ENCODE data around the gene KLF16. TPM values are rescaled to one million over a fixed set of nuclear protein-coding genes. Genes with fewer than 3 reads are reported as not detected.

KLF16 gene
- total RNA-seq, 1 donor from 2014 or later: 15.2 TPM

- Histone ChIP-seq H3K9me3 (no peaks in the 10 kb centered on the region), H3K27me3 (no peaks in the 10 kb centered on the region), H3K4me1 (peaks cover 15 to 30% of the 10 kb centered on the region in 2 donors), H3K36me3 (peaks cover 0 to 5% of the 10 kb centered on the region in 2 donors), H3K27ac (peak overlapping the region; percentile 65 to 67), H3K4me3 (peak overlapping the region; percentile 47 to 62)
- no peak for TF ChIP-seq CTCF (IDR thresholded peaks at IDR 0.05)
- intact Hi-C loops (cut with DNase I): no loop called here
- DNase-seq (ENCODE audit: low spot score in 2 of 2): peak in 1 of 2 donors; percentile 89
These were observed 6.4 kb downstream of the KLF16 start for GRCh38 chr19:1856698-1857603.

- peak overlapping the region; percentile 65 to 67 for H3K27ac ChIP-seq
- no peaks in the 10 kb centered on the region for H3K27me3 ChIP-seq
- peaks cover 15 to 29% of the 10 kb centered on the region in 2 donors for H3K4me1 ChIP-seq
- no peak for DNase-seq (ENCODE audit: low spot score in 2 of 2)
- intact Hi-C loops (cut with DNase I): no loop called here
- H3K4me3 ChIP-seq: peak overlapping the region; percentile 47 to 62
- peaks cover 0 to 5% of the 10 kb centered on the region in 2 donors for H3K36me3 ChIP-seq
- H3K9me3 ChIP-seq: no peaks in the 10 kb centered on the region
- no peak for TF ChIP-seq CTCF (IDR thresholded peaks at IDR 0.05)
These were observed 7.1 kb downstream of the KLF16 start for GRCh38 chr19:1856345-1856697.

GRCh38 chr19:1855828-1856255 is 7.5 kb downstream of the KLF16 start:
- DNase-seq (ENCODE audit: low spot score in 2 of 2): no peak
- Histone ChIP-seq H3K4me3 (peak overlapping the region in 1 of 2 donors; percentile 62), H3K9me3 (no peaks in the 10 kb centered on the region), H3K4me1 (peaks cover 14 to 29% of the 10 kb centered on the region in 2 donors), H3K27ac (peak overlapping the region; percentile 65 to 67), H3K36me3 (peaks cover 0 to 5% of the 10 kb centered on the region in 2 donors), H3K27me3 (no peaks in the 10 kb centered on the region)
- no peak for TF ChIP-seq CTCF (IDR thresholded peaks at IDR 0.05)
- intact Hi-C loops (cut with DNase I): no loop called here

- H3K4me1 ChIP-seq: peaks cover 8 to 24% of the 10 kb centered on the region in 2 donors
- H3K27ac ChIP-seq: peak overlapping the region; percentile 65 to 67
- intact Hi-C loops (cut with DNase I): no loop called here
- no peak for TF ChIP-seq CTCF (IDR thresholded peaks at IDR 0.05)
- H3K9me3 ChIP-seq: no peaks in the 10 kb centered on the region
- peak; percentile 62 to 92 for DNase-seq (ENCODE audit: low spot score in 2 of 2)
- peaks cover 0 to 5% of the 10 kb centered on the region in 2 donors for H3K36me3 ChIP-seq
- peak overlapping the region in 1 of 2 donors; percentile 62 for H3K4me3 ChIP-seq
- H3K27me3 ChIP-seq: no peaks in the 10 kb centered on the region
These were observed 8.1 kb downstream of the KLF16 start for GRCh38 chr19:1855040-1855827.

- Histone ChIP-seq H3K4me1 (peaks cover 6 to 22% of the 10 kb centered on the region in 2 donors), H3K4me3 (peak overlapping the region in 1 of 2 donors; percentile 4)
These were observed 8.8 kb downstream of the KLF16 start for GRCh38 chr19:1854542-1855039.

More at GRCh38 chr19:1854542-1855039, 8.8 kb downstream of the KLF16 start:
- no peak for TF ChIP-seq CTCF (IDR thresholded peaks at IDR 0.05)
- H3K27ac ChIP-seq: peak overlapping the region; percentile 23
- no peaks in the 10 kb centered on the region for H3K27me3 ChIP-seq
- intact Hi-C loops (cut with DNase I): no loop called here
- peaks cover 0 to 5% of the 10 kb centered on the region in 2 donors for H3K36me3 ChIP-seq
- no peak for DNase-seq (ENCODE audit: low spot score in 2 of 2)
- no peaks in the 10 kb centered on the region for H3K9me3 ChIP-seq
